Testis (tissue), 3 donors: ENCODE measurements around the gene SPACDR. TPM values are rescaled to one million over a fixed set of nuclear protein-coding genes. Genes with fewer than 3 reads are reported as not detected.
A peak's percentile ranks its signal among the peaks of the same experiment; 100 is the strongest.

ENCODE experiments used
- DNase-seq: peaks from one replicate; pipeline ENCODE4 v3.0.0-alpha.2; 2019
- H3K27ac ChIP-seq, 2 donors: fragments of 200-600 bp; sonication (generic); one replicate each; pipeline ENCODE4 v1.5.1; 2019
- H3K27me3 ChIP-seq: fragments of 200-600 bp; sonication (generic); one replicate; pipeline ENCODE4 v1.5.1; 2019
- H3K36me3 ChIP-seq: fragments of 200-600 bp; sonication (generic); one replicate; pipeline ENCODE4 v1.5.1; 2017; ENCODE audit warnings: low read depth; ENCODE audit errors: missing control alignments
- H3K4me1 ChIP-seq: fragments of 200-600 bp; sonication (generic); one replicate; pipeline ENCODE4 v1.5.1; 2019
- H3K4me3 ChIP-seq, 2 donors: fragments of 200-600 bp; sonication (generic); one replicate each; pipeline ENCODE4 v1.5.1; 2017 to 2019
- H3K9me3 ChIP-seq: fragments of 200-600 bp; sonication (generic); one replicate; pipeline ENCODE4 v1.5.1; 2017
- CTCF ChIP-seq, 3 experiments: fragments of 450-650 bp in 2 of 3; fragments of 200-600 bp in 1 of 3; sonication (generic) in 1 of 3; IDR thresholded peaks; one replicate each; pipeline ENCODE4 v1.5.1; 2016 to 2019; ENCODE audit warnings: antibody characterized with exemption in 3 of 3, mild to moderate bottlenecking in 2 of 3, moderate library complexity in 1 of 3
- POLR2A ChIP-seq: fragments of 450-650 bp; IDR thresholded peaks from one replicate; pipeline ENCODE4 v1.6.1; 2017; ENCODE audit warnings: antibody characterized with exemption, mild to moderate bottlenecking, moderate library complexity
- WGBS, 2 donors: methylation state at CpG; one replicate each; pipeline ENCODE4 v1.1.5; 2018; 5-methylcytosine and 5-hydroxymethylcytosine counted together
- intact Hi-C: fragments of 100-400 bp; cut with DNase I; formaldehyde crosslinking; loops from one replicate; pipeline ENCODE4 v1.15.1; 2023; ENCODE audit warnings: low total_unique reads
- polyA plus RNA-seq: library from polyadenylated mRNA; stranded (reverse); fragments of 350-450 nt; fragmentation: Illumina TruSeq; extraction: RNeasy Lipid Tissue Mini Kit (QIAGEN cat#74804); gene quantifications from one replicate; pipeline ENCODE4 v1.2.3, GENCODE V29; 2014; ENCODE audit warnings: low read depth, low replicate concordance; ENCODE audit not compliant: insufficient read depth
- total RNA-seq, 2 donors: library from RNA; depleted of rRNA; stranded (reverse); fragments of >200 nt; gene quantifications; one replicate each; pipeline ENCODE4 v1.2.3, GENCODE V29; 2016

SPACDR gene
- total and polyA plus RNA-seq, 3 donors from 2014 or later, result 34.0 to 84.9 (median 45.8) TPM

GRCh38 chr7:100431286-100431735 is 32.7 kb downstream of the SPACDR start:
- no peaks in the 10 kb centered on the region for H3K27me3 ChIP-seq
- peak overlapping the region in 1 of 2 donors; percentile 94 for H3K4me3 ChIP-seq
- intact Hi-C loops, result no loop called here
- no peak for DNase-seq
- WGBS, 2 donors, result 65 to 79% methylated on average over 15 to 23 of the region's 23 CpGs
- H3K27ac ChIP-seq, result peak overlapping the region in 1 of 2 donors; percentile 99
- H3K9me3 ChIP-seq, result no peaks in the 10 kb centered on the region
- TF ChIP-seq POLR2A (no peak), CTCF (IDR thresholded peaks at IDR 0.05) (no peak)
- H3K4me1 ChIP-seq, result peaks cover 31% of the 10 kb centered on the region
- H3K36me3 ChIP-seq, result no peaks in the 10 kb centered on the region

- TF ChIP-seq CTCF (IDR thresholded peaks at IDR 0.05) (no peak), POLR2A (no peak)
- Histone ChIP-seq H3K4me3 (peak overlapping the region; percentile 85 to 94), H3K4me1 (peaks cover 31% of the 10 kb centered on the region), H3K27me3 (no peaks in the 10 kb centered on the region), H3K27ac (peak overlapping the region; percentile 99), H3K36me3 (no peaks in the 10 kb centered on the region), H3K9me3 (no peaks in the 10 kb centered on the region)
- DNase-seq, result no peak
- intact Hi-C loops, result no loop called here
- 7 to 20% methylated on average over 22 to 31 of the region's 31 CpGs for WGBS, 2 donors
These were observed 33.4 kb downstream of the SPACDR start for GRCh38 chr7:100430493-100431285.

- no peaks in the 10 kb centered on the region for H3K36me3 ChIP-seq
- no peaks in the 10 kb centered on the region for H3K9me3 ChIP-seq
- WGBS, 2 donors, result 0% methylated on average over 29 to 67 of the region's 95 CpGs
- peaks cover 23% of the 10 kb centered on the region for H3K4me1 ChIP-seq
- peak within 1 kb of the TSS; percentile 99 for H3K27ac ChIP-seq
- H3K4me3 ChIP-seq, result peak within 1 kb of the TSS; percentile 85 to 94
- H3K27me3 ChIP-seq, result no peaks in the 10 kb centered on the region
- intact Hi-C loops, result no loop called here
- peak; percentile 97 for DNase-seq
- TF ChIP-seq POLR2A (peak; percentile 39), CTCF (IDR thresholded peaks at IDR 0.05) (no peak)
These were observed 34.2 kb downstream of the SPACDR start, which contains the start of gene MEPCE for GRCh38 chr7:100429637-100430492. Gene MEPCE, plus strand, starts transcription at chr7:100429831. Its CDS starts 188 bp downstream, at chr7:100430019.

GRCh38 chr7:100428967-100429636 is 35.0 kb downstream of the SPACDR start:
- WGBS, 2 donors, result 0 to 1% methylated on average over 35 to 40 of the region's 40 CpGs

More at GRCh38 chr7:100428967-100429636, 35.0 kb downstream of the SPACDR start:
- no peaks in the 10 kb centered on the region for H3K27me3 ChIP-seq
- peak overlapping the region; percentile 99 for H3K27ac ChIP-seq
- peak; percentile 100 for DNase-seq
- intact Hi-C loops, result no loop called here
- peaks cover 23% of the 10 kb centered on the region for H3K4me1 ChIP-seq
- H3K9me3 ChIP-seq, result no peaks in the 10 kb centered on the region
- H3K36me3 ChIP-seq, result no peaks in the 10 kb centered on the region
- peak overlapping the region; percentile 85 to 94 for H3K4me3 ChIP-seq
- TF ChIP-seq POLR2A (peak; percentile 4), CTCF (IDR thresholded peaks at IDR 0.05) (peak in 2 of 3 experiments; percentile 56 to 71)
